ENCODE data around the gene TMEM63C.
A peak's percentile ranks its signal among the peaks of the same experiment; 100 is the strongest.

Gene TMEM63C

DNA sequence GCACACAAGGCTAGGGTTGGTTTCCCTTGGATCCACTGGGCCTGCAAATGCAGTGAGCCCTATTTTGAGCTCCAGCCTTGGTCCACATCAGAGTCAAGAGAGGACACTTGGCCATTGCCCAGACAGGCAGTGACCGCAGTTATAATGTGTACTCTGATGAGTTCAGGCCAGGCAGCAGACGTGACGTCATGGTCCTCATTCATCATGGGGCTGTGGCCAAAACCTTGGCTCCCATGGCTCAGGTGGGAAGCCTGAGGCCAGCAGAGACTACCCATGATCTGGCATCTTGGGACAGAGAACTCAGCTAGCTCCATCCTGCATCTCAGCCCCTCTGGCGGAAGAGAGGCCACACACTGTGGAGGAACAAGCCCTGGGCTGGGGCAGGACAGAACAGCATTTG is 16.4 kb downstream of the TMEM63C start:
- DNase-seq (ENCODE audit: low spot score): no peak

DNA sequence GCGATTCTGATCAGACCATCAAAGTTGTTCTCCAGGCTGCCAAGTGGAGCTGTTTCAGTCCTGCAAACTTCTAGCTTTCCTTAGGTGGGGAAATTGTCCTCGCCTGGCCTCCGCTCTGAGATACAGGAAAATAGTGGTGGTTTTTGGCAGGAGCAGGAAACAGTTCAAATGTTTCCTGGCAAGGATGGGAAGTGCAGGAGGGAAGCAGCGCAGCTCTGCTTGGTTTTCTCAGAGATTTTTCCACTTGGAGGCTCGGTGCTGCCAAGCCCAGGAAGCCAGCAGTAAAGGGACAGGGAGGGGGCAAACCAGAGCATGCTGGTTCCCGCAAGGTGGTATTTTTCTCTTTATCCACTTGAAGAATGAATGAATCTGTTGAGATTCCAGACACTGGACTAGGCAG is 17.0 kb downstream of the TMEM63C start:
- no peak for DNase-seq (ENCODE audit: low spot score)

GRCh38 chr14:77199590-77199989 is 18.0 kb downstream of the TMEM63C start:
- DNase-seq (ENCODE audit: low spot score): no peak

GRCh38 chr14:77200406-77200985 is 18.9 kb downstream of the TMEM63C start:
- no peak for DNase-seq (ENCODE audit: low spot score)

DNA sequence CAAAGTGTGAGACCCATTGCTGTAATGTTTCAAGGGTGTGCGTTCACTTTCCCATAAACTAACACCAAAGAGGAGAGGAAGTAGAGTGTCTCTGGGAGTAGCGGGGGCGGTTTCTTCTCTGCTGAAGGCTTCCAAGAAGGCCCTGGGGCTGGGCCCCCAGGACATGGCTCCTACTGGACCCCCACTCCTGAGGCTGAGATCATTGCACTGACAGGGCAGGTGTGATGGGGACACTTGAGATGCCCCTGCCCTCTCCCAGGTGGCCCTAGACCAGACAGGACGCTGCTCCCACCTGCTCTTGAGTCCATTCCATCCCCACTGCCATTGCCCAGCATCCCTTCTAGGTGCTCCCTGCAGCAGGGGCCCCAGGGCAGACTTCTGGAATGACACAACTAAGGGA is 20.1 kb downstream of the TMEM63C start:
- DNase-seq (ENCODE audit: low spot score): no peak

- no peak for DNase-seq (ENCODE audit: low spot score)
Observed at GRCh38 chr14:77203611-77204458, 22.2 kb downstream of the TMEM63C start.

DNA sequence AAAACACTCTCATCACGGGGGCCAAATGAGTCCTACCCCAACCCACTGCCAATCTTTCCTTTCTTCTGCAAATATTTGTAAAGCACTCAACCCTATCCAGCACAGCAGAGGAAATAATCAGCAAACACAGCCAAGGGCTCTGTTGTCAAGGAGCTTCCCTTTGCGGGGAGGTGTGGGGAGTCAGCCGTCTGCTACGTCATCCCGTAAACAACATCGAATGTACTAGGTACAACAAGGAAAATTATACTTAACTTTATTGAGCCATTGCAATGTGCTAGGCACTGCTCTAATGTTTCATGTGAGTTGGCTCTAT is 22.8 kb downstream of the TMEM63C start:
- no peak for DNase-seq (ENCODE audit: low spot score)

GRCh38 chr14:77204907-77205306 is 23.3 kb downstream of the TMEM63C start:
- no peak for DNase-seq (ENCODE audit: low spot score)

GRCh38 chr14:77205566-77205965 is 24.0 kb downstream of the TMEM63C start:
- no peak for DNase-seq (ENCODE audit: low spot score)

- no peak for DNase-seq (ENCODE audit: low spot score)
Observed at GRCh38 chr14:77206261-77206824, 24.7 kb downstream of the TMEM63C start.

DNA sequence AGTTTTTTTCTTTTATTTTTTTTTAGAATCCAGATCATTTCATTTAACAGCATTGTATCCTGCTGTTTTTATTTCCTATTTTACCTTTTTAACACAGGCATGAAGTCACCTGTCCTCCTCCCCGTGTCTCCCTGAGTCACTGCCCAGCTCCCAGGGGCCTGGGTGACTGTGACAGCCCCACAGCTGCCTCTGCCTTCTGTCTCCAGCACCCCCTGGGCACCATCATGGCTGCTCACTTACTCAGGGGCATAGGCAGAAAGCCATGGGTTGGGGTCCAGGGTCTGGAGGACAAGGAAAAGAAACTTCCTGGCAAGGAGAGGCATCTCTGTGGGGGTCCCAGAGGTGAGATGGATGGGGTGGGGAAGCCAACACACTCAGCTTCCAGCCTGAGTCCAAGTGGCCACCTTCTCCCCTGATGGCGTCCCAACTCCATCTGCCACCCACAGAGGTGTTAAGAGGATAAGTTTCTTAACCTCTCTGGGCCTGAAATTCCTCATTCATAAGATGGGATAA is 25.3 kb downstream of the TMEM63C start:
- no peak for DNase-seq (ENCODE audit: low spot score)

DNA sequence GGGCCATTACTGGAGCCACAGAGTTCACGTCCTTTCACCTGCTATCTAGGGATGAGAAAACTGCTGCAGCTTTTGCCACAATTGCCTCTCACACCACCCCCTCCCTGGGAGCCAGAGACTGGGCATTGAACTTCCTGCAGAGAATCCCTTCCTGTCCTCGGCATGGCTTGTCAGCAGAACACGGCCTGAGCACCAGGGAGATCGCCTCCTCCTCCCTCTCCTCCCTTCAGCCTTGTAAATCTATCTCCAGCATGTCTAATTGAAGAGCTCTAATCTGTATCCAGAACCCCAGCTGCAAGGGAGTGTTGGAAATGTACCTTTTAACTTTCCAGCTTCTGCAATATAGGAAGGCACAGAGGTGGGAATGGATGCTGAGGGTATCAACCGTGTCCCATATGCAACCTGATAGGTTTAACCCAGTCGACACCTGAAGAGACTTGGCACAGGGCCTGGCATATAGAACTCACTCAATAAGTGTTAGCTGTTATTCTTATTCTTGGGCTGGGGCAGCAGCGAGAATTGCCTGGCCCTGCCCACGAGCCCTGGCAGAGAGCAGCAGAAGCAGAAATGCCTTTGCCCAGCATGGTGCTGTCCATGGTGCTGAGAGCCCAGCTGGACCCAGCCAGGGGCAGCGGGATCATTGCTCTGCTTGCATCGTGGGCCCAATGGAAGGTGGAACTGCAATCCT is 26.8 kb downstream of the TMEM63C start:
- peak; percentile 57 for DNase-seq (ENCODE audit: low spot score)

GRCh38 chr14:77208979-77209318 is 27.4 kb downstream of the TMEM63C start:
- DNase-seq (ENCODE audit: low spot score): no peak

GRCh38 chr14:77212097-77212870 is 30.7 kb downstream of the TMEM63C start:
- no peak for DNase-seq (ENCODE audit: low spot score)

GRCh38 chr14:77212943-77213678 is 31.5 kb downstream of the TMEM63C start:
- DNase-seq (ENCODE audit: low spot score): no peak

DNA sequence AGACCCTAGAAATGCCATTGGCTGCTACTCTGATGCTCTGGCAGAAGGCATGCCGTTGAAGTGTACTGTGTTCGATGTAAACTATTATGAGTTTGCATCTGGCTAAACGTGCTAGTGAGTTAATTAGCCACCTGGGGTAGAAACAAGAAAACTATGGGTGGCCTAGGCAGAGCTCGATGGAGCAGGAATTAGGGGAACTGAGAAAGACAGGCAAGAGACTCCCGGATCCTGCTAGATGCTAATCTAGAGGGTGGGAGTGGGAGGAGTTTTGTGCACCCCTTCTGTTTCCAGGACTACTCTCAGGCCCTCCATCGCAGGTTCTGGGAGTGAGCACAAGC is 32.0 kb downstream of the TMEM63C start:
- no peak for DNase-seq (ENCODE audit: low spot score)

DNA sequence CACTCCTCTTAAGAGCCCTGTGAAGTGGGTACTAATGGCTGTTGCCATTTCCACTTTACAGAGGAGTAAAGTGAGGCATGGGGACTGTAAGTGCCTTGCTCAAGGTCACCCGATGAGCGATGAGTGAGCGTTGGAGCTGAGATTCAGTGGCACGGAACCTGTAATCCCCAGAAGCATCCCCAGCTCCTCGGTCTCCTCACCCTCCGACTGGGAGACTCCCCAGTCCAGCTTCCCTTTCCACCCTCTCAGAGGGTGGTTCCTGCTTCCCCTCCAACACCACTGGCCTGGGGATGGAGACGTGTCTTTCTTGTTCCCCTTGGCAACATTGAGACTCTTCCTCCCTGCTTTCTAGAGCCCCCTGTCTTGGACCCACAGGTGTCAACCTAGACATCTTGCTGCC is 32.6 kb downstream of the TMEM63C start:
- no peak for DNase-seq (ENCODE audit: low spot score)

- no peak for DNase-seq (ENCODE audit: low spot score)
Observed at GRCh38 chr14:77217551-77217950, 36.0 kb downstream of the TMEM63C start.

DNA sequence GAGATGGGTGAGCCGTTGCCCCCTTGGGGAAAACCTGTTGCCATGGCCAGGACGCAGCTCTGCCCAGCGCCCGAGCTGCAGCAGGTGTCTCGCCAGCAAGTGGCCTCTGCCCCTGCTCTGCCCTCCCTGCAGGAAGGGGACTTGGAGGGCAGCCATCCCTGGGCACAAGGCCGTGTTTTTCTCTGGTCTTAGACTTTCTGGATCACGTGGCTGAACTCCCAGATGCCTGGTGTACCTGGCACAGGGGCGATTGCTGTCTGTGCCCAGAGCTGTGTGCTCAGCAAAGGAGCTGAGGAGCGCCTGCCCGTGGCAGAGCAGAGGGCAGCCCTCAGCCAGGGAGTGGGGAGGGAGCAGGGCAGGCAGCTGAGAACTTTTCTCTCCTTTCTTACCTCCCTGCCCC is 38.0 kb downstream of the TMEM63C start:
- DNase-seq (ENCODE audit: low spot score): no peak

DNA sequence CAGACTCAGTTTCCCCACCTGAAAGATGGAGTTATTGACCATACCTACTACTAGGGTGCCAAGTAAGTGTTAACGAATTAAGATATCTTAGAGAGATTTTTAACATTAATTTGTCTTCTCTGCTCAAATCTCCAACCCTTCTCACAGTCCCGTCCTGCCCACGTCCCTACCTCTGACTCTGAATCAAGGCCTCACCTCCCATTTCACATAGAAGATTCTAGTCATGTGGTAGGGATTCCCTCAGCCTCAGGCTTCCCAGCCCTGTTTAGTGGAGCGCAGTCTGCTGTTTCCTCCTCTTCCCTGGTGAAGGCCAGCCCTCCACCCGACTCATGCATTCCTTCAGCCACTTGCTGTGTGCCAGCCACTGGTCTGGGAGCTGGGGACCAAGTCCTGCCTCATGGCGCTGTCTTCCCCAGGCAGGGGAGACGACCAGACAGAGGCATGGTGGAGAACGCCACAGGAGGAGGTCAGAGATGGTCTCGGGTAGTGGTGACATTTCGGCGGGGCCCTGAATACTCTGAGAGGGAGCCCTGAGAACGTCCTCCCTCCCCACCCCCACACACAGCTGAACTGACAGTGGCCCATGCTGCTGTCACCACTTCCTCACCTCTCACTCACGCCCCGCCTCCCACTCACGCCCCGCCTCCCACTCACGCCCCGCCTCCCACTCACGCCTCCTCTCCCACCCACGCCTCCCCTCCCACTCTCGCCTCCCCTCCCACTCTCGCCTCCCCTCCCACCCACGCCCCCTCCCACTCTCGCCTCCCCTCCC is 38.8 kb downstream of the TMEM63C start:
- no peak for DNase-seq (ENCODE audit: low spot score)
